NCI-H460 (cell line): ENCODE measurements around the gene NUP214. TPM values are rescaled to one million over a fixed set of nuclear protein-coding genes. Genes with fewer than 3 reads are reported as not detected.

Source experiments
- small RNA-seq, 2 experiments: library from RNA; depleted of rRNA; stranded (forward); fragments of <200 nt; gene quantifications; one replicate each; pipeline ENCODE3, GENCODE V24; 2014
- total RNA-seq: library from RNA; depleted of rRNA; stranded (reverse); fragments of >200 nt; shearing (Covaris generic); gene quantifications from 2 replicates; pipeline ENCODE4 v1.2.3, GENCODE V29; 2014; rRNA removed

NUP214 gene
- total RNA-seq, 1 experiment from 2014 or later: 17.2 TPM

Small RNA genes within 50 kb of the gene (small RNA-seq; reads per million reads assigned to genes)
- 0 reads per million in 2 experiments for gene RNU6-881P

Other genes starting within 250 kb of the NUP214 start
- gene QRFP, start 228.8 kb upstream of the NUP214 start, total RNA-seq: not detected in 2 replicates
- gene FIBCD1, start 186.3 kb upstream of the NUP214 start, total RNA-seq: 14.3 and 14.6 TPM in 2 replicates
- 8.9 and 9.2 TPM in 2 replicates for gene LAMC3, start 116.4 kb upstream of the NUP214 start, total RNA-seq
- gene AIF1L, start 29.1 kb upstream of the NUP214 start, total RNA-seq: 4.2 and 5.0 TPM in 2 replicates
- 0.72 and 1.1 TPM in 2 replicates for gene FAM78A, start 150.9 kb downstream of the NUP214 start, total RNA-seq
- 0.10 and 0.14 TPM in 2 replicates for gene PLPP7, start 164.1 kb downstream of the NUP214 start, total RNA-seq